Body of pancreas (tissue), 4 donors: ENCODE data around the gene CPNE2.

Experiments used
- POLR2A ChIP-seq, 3 donors: fragments of 450-650 bp; IDR thresholded peaks; one replicate each; pipeline ENCODE4 v1.6.1; 2016; ENCODE audit warnings: antibody characterized with exemption in 3 of 3, mild to moderate bottlenecking in 2 of 3
- TF ChIP-seq, protein P1 (sequence below), 7 experiments: fragments of 450-650 bp in 4 of 7; fragments of 200-600 bp in 3 of 7; sonication (generic) in 3 of 7; IDR thresholded peaks; one replicate each; pipeline ENCODE4 v1.5.1; 2016 to 2019; ENCODE audit warnings: antibody characterized with exemption in 7 of 7

- TF ChIP-seq, protein P1, sequence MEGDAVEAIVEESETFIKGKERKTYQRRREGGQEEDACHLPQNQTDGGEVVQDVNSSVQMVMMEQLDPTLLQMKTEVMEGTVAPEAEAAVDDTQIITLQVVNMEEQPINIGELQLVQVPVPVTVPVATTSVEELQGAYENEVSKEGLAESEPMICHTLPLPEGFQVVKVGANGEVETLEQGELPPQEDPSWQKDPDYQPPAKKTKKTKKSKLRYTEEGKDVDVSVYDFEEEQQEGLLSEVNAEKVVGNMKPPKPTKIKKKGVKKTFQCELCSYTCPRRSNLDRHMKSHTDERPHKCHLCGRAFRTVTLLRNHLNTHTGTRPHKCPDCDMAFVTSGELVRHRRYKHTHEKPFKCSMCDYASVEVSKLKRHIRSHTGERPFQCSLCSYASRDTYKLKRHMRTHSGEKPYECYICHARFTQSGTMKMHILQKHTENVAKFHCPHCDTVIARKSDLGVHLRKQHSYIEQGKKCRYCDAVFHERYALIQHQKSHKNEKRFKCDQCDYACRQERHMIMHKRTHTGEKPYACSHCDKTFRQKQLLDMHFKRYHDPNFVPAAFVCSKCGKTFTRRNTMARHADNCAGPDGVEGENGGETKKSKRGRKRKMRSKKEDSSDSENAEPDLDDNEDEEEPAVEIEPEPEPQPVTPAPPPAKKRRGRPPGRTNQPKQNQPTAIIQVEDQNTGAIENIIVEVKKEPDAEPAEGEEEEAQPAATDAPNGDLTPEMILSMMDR (IDR thresholded peaks at IDR 0.05), result no peak
- no peak for TF ChIP-seq POLR2A (IDR thresholded peaks at IDR 0.05)
These were observed 40.6 kb downstream of the CPNE2 start for GRCh38 chr16:57133031-57133430.
